Globus pallidus (tissue), 1 donor: ENCODE results near the gene THAP3.
A peak's percentile ranks its signal among the peaks of the same experiment; 100 is the strongest.

ENCODE experiments used
- DNase-seq: peaks from one replicate; pipeline ENCODE4 v3.0.0-alpha.2; 2015; ENCODE audit warnings: low spot score

Gene THAP3

DNA sequence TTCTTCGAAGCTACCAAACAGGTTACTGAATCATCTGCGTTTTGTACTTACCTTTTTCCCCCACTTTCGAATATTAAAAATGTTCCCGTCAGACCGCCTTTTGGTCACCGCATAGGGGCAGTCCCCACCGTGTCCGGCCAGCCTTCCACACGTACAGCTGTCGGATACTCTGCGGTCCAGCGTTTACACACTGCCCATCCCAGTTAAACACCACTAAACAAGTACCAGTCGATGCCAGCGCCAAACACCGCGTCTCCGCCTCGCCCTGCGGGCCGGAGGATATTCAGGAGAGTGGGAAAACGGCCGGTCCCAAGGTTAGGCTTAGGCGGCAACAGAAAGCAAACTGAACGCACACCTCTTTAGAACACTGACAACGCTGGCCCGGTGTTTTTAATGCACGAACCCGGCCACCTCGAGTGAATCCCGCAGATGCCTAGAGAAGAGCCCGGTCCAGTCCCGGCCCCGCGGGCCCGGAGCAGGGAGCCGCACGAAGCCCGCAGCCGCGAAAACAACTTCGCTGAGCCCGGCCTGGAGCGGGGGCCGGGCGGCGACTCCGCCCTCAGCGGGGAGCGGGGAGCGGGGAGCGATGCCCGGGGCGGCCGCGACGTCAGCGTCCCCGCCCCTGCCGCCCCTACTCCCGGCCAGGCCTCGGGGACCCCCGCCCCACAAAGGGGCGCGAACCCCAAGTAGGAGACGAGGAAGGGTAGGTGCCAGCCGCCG lies 11.9 kb upstream of the THAP3 start:
- peak; percentile 51 for DNase-seq

DNA sequence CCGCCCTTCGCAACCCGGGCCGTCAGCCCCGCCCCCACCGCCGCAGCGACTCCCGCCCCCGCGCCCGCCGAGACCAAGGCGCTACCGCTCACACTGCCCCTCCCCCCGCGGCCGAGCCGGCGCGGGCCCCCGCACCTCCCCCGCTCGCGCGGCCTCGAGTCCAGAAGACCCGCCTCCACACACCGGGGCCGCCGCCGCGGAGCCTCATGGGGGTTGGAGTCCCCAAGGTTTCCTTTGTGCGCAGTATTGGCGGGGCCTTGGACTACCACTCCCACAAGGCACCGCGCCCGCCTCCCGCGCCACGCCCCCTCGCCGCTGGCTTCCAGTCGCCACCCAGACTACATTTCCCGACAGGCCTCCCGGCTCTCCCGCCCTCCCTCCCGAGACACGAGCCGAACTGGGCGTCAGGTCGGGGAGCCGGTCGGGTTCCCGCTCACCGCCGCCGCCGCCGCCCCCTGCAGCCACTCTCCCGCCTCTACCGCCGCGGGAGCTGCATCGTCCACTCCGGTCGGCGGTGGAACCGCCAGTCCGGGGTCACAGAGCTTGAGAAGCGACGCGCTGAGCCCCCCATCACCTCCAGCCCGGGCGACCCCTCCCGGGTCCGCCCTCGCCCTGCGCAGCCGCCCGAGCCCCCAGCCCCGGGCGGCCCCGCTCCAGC lies 11.2 kb upstream of the THAP3 start, which contains the start of gene PHF13:
PHF13 (plus strand) TSS at position 371 of the 658 bp plus-strand sequence. CDS start 336 bp downstream, outside the sequence.
- peak; percentile 98 for DNase-seq

- DNase-seq: peak; percentile 51
Observed at GRCh38 chr1:6614019-6614928, 10.4 kb upstream of the THAP3 start.

DNA sequence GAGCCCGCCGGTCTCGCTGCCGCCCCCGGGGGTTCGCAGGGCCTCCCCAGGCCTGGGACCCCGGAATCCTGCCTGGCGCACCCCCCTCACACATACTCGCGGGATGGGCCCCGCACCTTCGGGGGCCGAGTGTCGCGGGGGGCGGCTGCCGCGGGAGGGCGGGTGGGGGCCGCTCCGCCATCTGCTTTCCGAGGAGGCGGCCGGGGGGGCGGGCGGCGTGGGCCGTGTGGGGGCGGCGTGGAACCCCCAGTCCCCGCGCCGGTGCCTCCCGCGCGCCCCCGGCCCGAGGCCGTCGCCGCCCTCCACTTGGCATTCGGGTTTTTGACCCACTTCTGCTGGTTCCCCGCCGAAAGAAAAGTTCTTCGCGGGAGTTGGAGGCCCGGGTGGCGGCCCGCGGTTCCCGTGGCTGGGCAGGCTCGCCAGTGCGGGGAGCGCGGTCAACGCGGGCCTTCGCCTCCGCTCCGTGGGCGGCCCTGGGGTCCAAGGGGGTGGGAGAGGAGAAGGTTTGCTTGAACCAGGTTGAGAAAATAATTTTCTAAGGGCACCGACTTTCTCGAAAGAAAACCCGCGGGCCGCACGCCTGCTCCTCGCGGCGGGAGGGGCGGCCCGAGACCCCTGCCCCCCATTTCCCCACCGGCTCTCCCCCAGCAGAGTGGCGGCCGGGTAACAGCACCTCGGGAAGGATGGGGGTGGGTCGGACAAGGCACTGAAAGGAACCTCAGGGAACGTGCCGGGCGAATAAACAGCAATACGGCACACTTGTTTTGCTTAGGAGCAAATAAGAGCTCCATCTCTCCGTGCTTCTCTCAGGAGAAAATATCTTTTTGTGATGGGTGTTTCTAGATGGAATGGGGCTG lies 9.5 kb upstream of the THAP3 start:
- DNase-seq: no peak

DNA sequence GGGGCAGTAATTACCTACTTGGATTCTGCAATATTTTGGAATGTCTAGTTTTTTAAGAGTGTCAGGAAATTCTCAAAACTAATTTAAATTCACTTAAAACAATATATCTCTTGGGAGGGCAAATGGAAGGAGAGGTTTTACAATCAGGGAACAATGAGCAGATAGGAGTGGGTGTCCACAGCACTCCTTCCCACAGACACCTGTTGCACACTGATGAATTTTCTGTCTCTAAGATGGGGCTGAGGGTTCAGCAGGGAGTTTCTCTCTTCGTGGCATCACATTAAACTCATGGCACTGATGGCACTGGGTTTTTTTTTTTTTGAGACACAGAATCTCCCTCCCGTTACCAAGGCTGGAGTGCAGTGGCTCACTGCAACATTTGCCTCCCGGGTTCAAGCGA lies 5.6 kb upstream of the THAP3 start:
- no peak for DNase-seq

DNA sequence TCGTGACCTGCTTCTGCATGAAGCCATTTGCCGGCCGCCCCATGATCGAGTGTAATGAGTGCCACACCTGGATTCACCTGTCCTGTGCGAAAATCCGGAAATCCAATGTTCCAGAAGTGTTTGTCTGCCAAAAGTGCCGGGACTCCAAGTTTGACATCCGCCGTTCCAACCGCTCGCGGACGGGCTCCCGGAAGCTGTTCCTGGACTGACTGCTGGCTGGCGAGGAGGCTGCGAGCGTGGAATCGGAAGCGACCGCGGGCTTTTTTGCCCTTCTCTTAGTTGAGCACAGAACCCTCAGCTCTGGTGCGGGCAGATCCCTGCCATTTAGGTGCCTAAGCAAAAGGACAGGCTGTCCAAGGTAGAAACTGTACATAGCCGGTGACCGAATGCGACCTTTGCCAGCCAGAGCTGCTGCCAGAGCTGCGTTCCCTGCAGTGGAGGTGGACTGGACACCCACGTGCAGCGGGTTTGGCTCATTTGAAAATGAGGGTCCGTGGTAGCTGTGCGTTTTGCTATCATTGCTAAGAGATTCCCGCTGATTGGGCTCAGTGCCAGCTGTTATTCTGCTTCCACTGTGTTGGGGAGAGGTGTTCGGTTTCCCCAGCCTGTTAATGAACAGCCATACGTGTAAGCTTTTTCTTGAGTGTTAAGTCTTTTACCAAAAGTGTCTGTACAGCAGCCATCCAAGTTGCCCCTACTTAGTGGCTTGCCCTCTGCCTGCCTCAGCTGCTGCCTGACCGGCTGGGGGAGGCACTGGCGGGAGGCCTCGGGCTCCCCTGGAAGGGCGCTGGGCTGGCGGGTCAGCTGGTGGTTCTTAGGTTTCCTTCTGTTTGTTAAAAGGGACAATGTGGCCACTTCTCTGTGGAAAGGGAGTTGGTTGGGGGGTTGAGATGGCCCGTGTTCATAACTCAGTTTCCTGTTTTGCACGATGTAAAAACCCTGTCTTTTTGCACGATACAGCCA lies 3.0 kb upstream of the THAP3 start:
- DNase-seq: no peak

DNA sequence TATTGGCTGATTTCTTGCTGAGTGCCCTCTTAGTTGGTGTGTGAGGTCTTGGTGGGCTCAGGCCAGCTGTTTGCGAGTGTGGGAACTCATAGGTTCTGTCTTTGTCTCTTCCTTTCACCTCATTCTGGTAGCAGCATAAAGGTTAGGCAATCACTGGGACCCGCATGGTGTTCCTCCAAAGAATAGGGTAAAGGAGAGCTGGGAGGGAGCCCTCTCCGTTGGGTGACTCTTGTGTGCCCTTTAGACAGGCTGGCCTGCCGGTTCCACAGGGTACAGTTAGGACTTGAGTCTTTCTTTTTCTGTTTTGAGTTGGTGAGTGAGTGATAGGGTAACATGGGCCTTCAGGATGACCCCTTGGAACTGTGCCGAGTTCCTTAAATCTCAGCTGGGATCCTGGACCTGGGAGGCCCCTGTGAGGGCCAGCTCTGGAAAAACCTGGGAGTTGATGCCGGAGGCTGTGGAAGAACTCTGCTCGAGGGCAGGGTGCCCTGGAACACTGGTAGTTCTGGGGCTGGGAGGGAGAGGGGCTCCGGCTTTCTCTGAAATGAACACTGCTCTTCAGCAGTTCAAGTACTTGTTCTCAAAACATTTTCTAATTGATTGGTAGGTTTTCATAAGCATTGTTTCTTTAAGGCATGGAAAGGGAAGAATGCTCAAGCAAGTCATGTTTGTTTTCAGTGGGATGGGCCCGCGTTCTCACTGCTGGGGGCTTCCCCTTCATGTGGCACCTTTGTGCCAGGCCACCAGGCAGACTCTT lies 2.1 kb upstream of the THAP3 start:
- DNase-seq: no peak

DNA sequence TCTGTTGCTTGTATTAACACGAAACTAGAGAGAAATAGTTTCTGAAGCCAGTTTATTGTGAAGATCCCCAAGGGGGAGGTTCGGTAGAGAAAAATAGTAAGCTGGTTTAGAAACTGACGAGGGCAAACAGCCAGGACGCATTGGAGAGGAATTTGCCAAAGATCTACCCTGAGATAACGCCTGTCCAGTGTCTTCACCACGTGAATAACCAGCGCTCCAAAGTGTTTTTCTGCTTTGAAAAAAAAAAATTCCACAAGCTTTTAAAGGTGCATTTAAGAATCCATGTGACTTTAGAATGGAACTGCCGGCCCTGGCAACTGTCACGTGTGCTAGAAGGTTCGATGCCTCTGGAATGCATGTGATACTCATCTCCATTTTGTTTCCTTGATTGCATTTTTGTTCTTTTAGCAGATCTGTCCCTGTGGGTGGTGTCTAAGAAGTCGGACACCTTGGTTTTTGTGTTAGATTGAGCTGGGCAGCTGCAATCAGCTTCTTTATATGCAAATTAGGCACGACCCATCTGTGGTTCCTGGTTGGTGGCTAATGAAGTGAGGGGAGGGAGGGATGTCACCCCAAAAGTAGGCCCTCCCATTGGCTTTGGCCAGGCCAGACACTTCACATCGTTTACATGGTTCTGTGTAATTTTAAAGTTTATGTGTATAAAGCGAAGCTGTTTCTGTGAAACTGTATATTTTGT lies 1.3 kb upstream of the THAP3 start:
- no peak for DNase-seq

DNA sequence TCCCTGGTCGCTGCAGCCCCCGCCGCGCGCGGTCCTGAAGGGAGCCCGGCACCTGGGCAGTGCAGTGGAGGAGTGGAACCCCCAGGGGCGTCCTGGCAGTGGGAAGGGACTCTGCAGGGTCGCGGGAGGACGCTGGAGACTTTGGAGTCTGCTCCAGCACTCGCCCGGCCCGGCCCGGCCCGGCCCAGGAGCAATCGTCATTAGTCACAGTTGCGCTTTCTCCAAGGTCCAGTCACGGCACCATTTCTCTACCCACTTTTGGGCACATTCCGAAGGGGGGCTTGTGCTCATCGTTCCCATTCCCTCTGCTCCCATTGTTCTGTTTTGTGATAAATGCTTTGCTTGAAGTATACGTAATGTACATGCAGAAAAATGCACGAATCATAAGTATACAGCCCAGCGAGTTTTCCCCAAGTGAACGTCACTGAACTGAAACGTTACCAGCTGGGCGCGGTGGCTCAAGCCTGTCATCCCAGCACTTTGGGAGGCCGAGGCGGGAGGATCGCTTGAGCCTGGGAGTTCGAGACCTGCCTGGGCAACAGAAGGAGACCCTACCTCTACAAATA lies 999 bp downstream of the THAP3 start:
- no peak for DNase-seq

DNA sequence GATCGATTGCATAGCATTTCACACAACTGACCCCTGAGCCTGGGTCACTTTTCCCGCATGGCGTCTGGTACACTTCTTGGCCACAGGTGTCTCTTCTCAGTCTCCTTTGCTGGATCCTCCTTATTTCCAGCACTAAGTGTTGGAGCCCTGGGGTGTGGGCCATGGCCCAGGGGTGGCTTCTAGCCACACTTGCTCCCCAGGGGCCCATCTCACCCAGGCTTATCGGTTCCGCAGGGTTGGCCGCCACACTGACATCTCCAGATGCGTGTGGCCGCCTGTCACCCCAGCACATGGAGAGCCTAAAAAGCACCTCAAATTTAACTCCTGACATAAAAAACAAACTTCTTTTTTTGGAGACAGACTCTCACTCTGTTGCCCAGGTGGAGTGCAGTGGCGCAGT lies 2.4 kb downstream of the THAP3 start:
- DNase-seq: no peak

DNA sequence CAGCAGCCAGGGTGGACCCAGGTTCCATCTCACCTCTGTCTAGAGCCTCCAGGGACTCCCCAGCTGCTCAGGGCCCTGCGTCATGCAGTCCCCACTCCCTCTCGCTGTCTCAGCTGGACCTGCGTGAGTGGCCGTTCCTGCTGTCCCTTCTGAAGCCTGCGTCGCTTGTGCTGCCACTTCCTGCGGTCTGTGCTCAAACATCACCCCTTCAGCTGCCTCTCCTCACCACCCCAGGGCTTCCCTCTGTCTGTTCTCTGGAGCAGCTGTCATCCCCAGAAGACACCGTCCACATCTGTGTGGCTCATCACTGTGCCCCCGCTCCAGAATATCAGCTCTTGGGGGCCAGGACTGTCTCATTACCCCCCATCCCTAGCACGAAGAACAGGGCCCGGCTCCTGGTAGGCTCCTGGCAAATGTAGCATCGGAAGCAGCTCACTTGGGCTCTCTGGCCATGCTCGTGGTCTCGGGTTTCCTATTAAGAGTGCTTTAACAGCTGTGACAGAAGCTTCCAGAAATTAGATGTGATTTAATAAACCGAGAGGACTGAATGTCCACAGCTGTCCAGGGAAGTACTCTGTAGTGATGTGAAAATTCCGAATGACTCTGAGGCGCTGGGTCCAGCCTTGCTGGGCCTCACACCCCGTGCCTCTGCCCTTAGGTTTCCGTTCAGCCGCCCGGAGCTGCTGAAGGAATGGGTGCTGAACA lies 3.3 kb downstream of the THAP3 start:
- no peak for DNase-seq

DNA sequence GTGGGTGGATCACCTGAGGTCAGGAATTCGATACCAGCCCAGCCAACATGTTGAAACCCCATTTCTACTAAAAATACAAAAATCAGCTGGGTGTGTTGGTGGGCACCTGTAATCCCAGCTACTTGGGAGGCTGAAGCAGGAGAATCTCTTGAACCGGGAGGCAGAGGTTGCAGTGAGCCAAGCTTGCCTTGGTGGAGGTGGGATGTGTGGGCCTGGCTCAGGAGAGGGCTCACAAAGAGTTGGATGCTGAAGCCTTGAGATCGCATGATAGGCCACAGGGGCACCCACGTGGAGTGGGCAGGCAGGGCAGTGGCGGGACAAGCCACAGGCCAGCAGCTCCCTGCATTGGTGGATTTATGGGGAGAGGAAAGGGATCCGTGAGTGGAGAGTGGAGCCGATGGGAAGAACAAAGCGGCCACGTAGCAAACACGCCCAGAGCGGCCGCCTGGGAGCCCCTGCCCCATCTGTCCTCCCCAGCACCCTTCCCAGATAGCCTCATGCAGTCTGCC lies 4.4 kb downstream of the THAP3 start:
- DNase-seq: no peak

DNA sequence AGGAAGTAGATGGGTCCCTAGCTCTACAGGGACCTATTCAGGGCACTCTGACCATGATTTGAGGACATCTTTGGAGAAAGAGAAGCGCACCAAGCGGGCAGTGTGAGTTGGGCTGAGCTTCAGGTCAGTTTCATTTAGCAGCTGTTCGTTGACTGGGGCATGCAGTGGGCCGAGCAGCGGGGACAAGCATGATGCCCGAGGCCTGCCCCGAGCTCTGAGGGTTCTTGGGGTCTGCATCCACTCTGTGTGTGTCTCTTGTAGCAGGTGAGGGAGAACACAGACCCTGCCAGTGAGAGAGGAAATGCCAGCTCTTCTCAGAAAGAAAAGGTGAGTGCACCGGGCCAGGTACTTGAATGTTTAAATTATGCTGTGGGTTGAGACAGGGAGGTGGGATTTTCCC lies 5.4 kb downstream of the THAP3 start:
- DNase-seq: no peak

DNA sequence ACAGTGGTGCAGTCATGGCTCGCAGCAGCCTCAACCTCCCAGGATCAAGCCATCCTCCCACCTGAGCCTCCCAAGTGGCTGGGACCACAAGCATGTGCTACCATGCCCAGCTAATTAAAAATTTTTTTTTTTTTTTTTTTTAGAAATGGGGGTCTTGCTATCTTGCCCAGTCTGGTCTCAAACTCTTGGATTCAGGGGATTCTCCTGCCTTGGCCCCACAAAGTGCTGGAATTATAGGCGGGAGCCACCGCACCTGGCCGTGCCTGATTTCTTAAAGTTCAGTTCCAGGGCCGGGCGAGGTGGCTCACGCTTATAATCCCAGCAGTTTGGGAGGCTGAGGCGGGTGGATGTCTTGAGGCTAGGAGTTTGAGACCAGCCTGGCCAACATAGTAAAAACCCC lies 6.4 kb downstream of the THAP3 start:
- no peak for DNase-seq

DNA sequence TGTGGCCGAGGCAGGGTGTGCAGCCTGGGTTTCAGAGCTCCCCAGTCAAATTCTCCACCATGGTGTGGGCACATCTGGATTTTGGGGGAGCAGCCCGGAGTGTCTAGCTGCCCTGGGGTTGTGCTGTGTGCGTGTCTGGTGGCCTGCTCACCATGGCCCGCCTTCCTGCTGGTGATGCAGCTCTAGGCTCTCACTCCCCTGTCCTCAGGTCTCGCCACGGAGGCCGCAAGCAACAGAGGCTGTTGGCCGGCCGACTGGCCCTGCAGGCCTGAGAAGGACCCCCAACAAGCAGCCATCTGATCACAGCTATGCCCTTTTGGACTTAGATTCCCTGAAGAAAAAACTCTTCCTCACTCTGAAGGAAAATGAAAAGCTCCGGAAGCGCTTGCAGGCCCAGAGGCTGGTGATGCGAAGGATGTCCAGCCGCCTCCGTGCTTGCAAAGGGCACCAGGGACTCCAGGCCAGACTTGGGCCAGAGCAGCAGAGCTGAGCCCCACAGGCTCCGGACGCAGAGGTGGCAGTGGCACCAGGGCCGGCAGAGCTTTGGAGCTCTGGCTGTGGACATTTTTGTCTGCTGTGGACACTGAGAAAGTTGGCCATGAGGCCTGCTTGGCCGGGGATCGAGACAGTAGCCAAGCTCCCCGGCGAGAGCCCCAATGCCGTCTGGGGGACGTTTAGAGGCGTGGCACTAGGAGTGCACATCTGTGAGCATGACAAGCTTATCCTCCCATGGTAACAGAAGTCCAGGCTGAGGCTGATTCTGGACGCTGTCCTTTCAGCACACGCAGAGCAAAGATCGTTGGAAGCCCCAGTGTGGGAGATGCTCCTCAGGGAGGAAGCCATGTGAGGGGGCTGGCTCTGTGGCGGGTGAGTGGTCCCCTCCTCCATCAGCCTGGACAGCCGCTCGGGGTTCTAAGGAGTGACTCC lies 8.2 kb downstream of the THAP3 start:
- no peak for DNase-seq

GRCh38 chr1:6634371-6635052 lies 9.8 kb downstream of the THAP3 start:
- no peak for DNase-seq
